ENCODE data around the gene UBE2Q1. TPM values are rescaled to one million over a fixed set of nuclear protein-coding genes. Genes with fewer than 3 reads are reported as not detected.
"Not testable (repeated sequence)": the region's sequence is repeated elsewhere in the genome, so short reads cannot be mapped to it uniquely, and the experiment has no call there.

UBE2Q1 gene
- total and polyA plus RNA-seq, 8 donors, result 20.4 to 137 (median 28.5) TPM

- no peaks in the 10 kb centered on the region for H3K36me3 ChIP-seq
These were observed 18.7 kb downstream of the UBE2Q1 start for GRCh38 chr1:154539486-154540483.

GRCh38 chr1:154536570-154536969, 21.9 kb downstream of the UBE2Q1 start:
- 70 to 85% (median 83%) methylated on average over 7 of the region's 7 CpGs for WGBS, 5 donors
- H3K27ac ChIP-seq, result no peak overlapping the region
- no peak for TF ChIP-seq EP300 (IDR thresholded peaks at IDR 0.05)
- TF ChIP-seq POLR2A (IDR thresholded peaks at IDR 0.05), result no peak
- TF ChIP-seq POLR2AphosphoS5 (IDR thresholded peaks at IDR 0.05), result no peak
- no peak for TF ChIP-seq CTCF (IDR thresholded peaks at IDR 0.05)

More at GRCh38 chr1:154539486-154540483, 18.7 kb downstream of the UBE2Q1 start:
- H3K4me3 ChIP-seq, result no peak overlapping the region
- no peak for TF ChIP-seq POLR2AphosphoS5 (IDR thresholded peaks at IDR 0.05)
- TF ChIP-seq POLR2A (IDR thresholded peaks at IDR 0.05), result no peak
- no peak for TF ChIP-seq EP300 (IDR thresholded peaks at IDR 0.05)
- no peak for TF ChIP-seq CTCF (IDR thresholded peaks at IDR 0.05)
- WGBS, 5 donors, result 63 to 75% (median 71%) methylated on average over 9 of the region's 9 CpGs
- H3K27ac ChIP-seq, result no peak overlapping the region
- no peaks in the 10 kb centered on the region for H3K9me3 ChIP-seq
- H3K27me3 ChIP-seq, result no peaks in the 10 kb centered on the region
- no peak for DNase-seq
- no peaks in the 10 kb centered on the region for H3K4me1 ChIP-seq
- intact Hi-C loops (cut with DNase I; ENCODE audit: low total_unique reads), result loop anchor here (5.0 kb wide), 1 partner anchor 57 kb away; no protein-coding TSS in a partner anchor

GRCh38 chr1:154533952-154534844, 24.3 kb downstream of the UBE2Q1 start:
- Histone ChIP-seq H3K27me3 (no peaks in the 10 kb centered on the region), H3K27ac (no peak overlapping the region), H3K9me3 (no peaks in the 10 kb centered on the region), H3K36me3 (no peaks in the 10 kb centered on the region), H3K4me1 (no peaks in the 10 kb centered on the region), H3K4me3 (no peak overlapping the region)
- WGBS, 5 donors, result 45 to 55% (median 48%) methylated on average over 11 of the region's 11 CpGs
- intact Hi-C loops (cut with DNase I; ENCODE audit: low total_unique reads), result no loop called here
- TF ChIP-seq CTCF (IDR thresholded peaks at IDR 0.05) (peak in 5 of 7 experiments; percentile 14 to 51 (median 32)), POLR2AphosphoS5 (IDR thresholded peaks at IDR 0.05) (no peak)
- peak; percentile 65 to 72 for DNase-seq

More at GRCh38 chr1:154536570-154536969, 21.9 kb downstream of the UBE2Q1 start:
- Histone ChIP-seq H3K9me3 (no peaks in the 10 kb centered on the region), H3K27me3 (no peaks in the 10 kb centered on the region), H3K4me3 (no peak overlapping the region), H3K4me1 (no peaks in the 10 kb centered on the region), H3K36me3 (no peaks in the 10 kb centered on the region)
- no peak for DNase-seq
- intact Hi-C loops (cut with DNase I; ENCODE audit: low total_unique reads), result no loop called here

- H3K4me1 ChIP-seq; H3K27ac ChIP-seq; H3K27me3 ChIP-seq; DNase-seq; H3K9me3 ChIP-seq; intact Hi-C loops (cut with DNase I; ENCODE audit: low total_unique reads); H3K4me3 ChIP-seq; H3K36me3 ChIP-seq: not testable (repeated sequence)
- 96 to 100% (median 97%) methylated on average over 6 to 13 of the region's 13 CpGs for WGBS, 5 donors
These were observed 26.5 kb downstream of the UBE2Q1 start for GRCh38 chr1:154531950-154532349.
